GM23248 (cell line): ENCODE measurements around the gene OXSM. TPM values are rescaled to one million over a fixed set of nuclear protein-coding genes. Genes with fewer than 3 reads are reported as not detected.

ENCODE experiments used
- DNase-seq: peaks from one replicate; pipeline ENCODE4 v3.0.0-alpha.2; 2015
- H2AFZ ChIP-seq: fragments of 200-600 bp; sonication (generic); 2 replicates; pipeline ENCODE4 v1.6.1; 2016; ENCODE audit warnings: antibody characterized with exemption
- H3F3A ChIP-seq: fragments of 200-600 bp; sonication (generic); 2 replicates; pipeline ENCODE4 v1.6.1; 2016; ENCODE audit warnings: mild to moderate bottlenecking, antibody characterized with exemption, mixed run types; ENCODE audit not compliant: insufficient read depth
- H3K27ac ChIP-seq: fragments of 200-600 bp; sonication (generic); 2 replicates; pipeline ENCODE4 v1.5.1; 2016; ENCODE audit warnings: mild to moderate bottlenecking
- H3K27me3 ChIP-seq: fragments of 200-600 bp; sonication (generic); replicated peaks from 2 replicates; pipeline ENCODE4 v1.6.1; 2016; ENCODE audit warnings: mild to moderate bottlenecking; ENCODE audit not compliant: insufficient read depth
- H3K36me3 ChIP-seq: fragments of 200-600 bp; sonication (generic); 2 replicates; pipeline ENCODE4 v1.6.1; 2016; ENCODE audit warnings: low read depth, mild to moderate bottlenecking
- H3K4me1 ChIP-seq: fragments of 200-600 bp; sonication (generic); 2 replicates; pipeline ENCODE4 v1.6.1; 2016; ENCODE audit warnings: mild to moderate bottlenecking; ENCODE audit not compliant: insufficient read depth
- H3K4me2 ChIP-seq: fragments of 200-600 bp; sonication (generic); one replicate; pipeline ENCODE4 v1.6.1; 2016; ENCODE audit warnings: mild to moderate bottlenecking; ENCODE audit not compliant: unreplicated experiment
- H3K4me3 ChIP-seq: fragments of 200-600 bp; sonication (generic); 2 replicates; pipeline ENCODE4 v1.5.1; 2016; ENCODE audit warnings: mild to moderate bottlenecking
- H3K79me2 ChIP-seq: fragments of 200-600 bp; sonication (generic); 2 replicates; pipeline ENCODE4 v1.6.1; 2016; ENCODE audit warnings: mild to moderate bottlenecking; ENCODE audit not compliant: insufficient read depth
- H3K9ac ChIP-seq: fragments of 200-600 bp; sonication (generic); 2 replicates; pipeline ENCODE4 v1.6.1; 2016; ENCODE audit warnings: mild to moderate bottlenecking
- H3K9me2 ChIP-seq: fragments of 200-600 bp; sonication (generic); 2 replicates; pipeline ENCODE4 v1.6.1; 2016; ENCODE audit warnings: mixed run types, mild to moderate bottlenecking, moderate library complexity; ENCODE audit not compliant: insufficient read depth
- H3K9me3 ChIP-seq: fragments of 200-600 bp; sonication (generic); one replicate; pipeline ENCODE4 v1.6.1; 2017; ENCODE audit warnings: low read depth
- H4K20me1 ChIP-seq: fragments of 200-600 bp; sonication (generic); 2 replicates; pipeline ENCODE4 v1.6.0; 2016; ENCODE audit not compliant: insufficient read depth
- EZH2 ChIP-seq: fragments of 200-600 bp; sonication (generic); IDR thresholded peaks from 2 replicates; pipeline ENCODE4 v1.6.1; 2018; ENCODE audit warnings: antibody characterized with exemption, mild to moderate bottlenecking; ENCODE audit not compliant: insufficient read depth, poor library complexity, severe bottlenecking
- EZH2phosphoT487 ChIP-seq: fragments of 200-600 bp; sonication (generic); IDR thresholded peaks from 2 replicates; pipeline ENCODE4 v1.6.1; 2018; ENCODE audit warnings: antibody characterized with exemption, moderate library complexity, mild to moderate bottlenecking, low read depth; ENCODE audit not compliant: insufficient read depth
- WGBS, 2 experiments: methylation state at CpG; one replicate each; pipeline ENCODE4 v1.1.6; 2015 to 2017; ENCODE audit warnings: low lambda C conversion rate in 2 of 2, low coverage in 1 of 2; ENCODE audit errors: missing lambda C conversion rate in 2 of 2; 5-methylcytosine and 5-hydroxymethylcytosine counted together
- in situ Hi-C: fragments of 300-500 bp; cut with MboI; formaldehyde crosslinking; loops from 2 replicates; pipeline ENCODE4 v1.15.0; 2020
- polyA plus RNA-seq: library from polyadenylated mRNA; unstranded; fragments of >200 nt; fragmentation: Nextera tagmentation; extraction: Ambion mirVana; gene quantifications from 2 replicates; pipeline ENCODE4 v1.2.1, GENCODE V29; 2016
- total RNA-seq: library from RNA; depleted of rRNA; stranded (reverse); fragments of >200 nt; shearing (Covaris generic); gene quantifications from 2 replicates; pipeline ENCODE4 v1.2.3, GENCODE V29; 2014

The OXSM gene
- total and polyA plus RNA-seq, 2 experiments from 2014 or later: 13.1 to 20.3 TPM

GRCh38 chr3:25820366-25820765, 30.5 kb downstream of the OXSM start:
- in situ Hi-C loops: no loop called here
- DNase-seq: peak; percentile 97
- Histone ChIP-seq H3K79me2 (no peaks in the 10 kb centered on the region), H3K9ac (peak overlapping the region; percentile 58), H3K9me2 (no peaks in the 10 kb centered on the region), H3K4me2 (peak overlapping the region; percentile 45), H3K36me3 (no peaks in the 10 kb centered on the region), H3F3A (peaks cover 18% of the 10 kb centered on the region), H3K4me3 (peak overlapping the region; percentile 14; the same call in 1 of the 2 replicates), H3K27me3 (no peaks in the 10 kb centered on the region; the same call in 1 of the 2 replicates), H3K27ac (peak overlapping the region; percentile 77), H2AFZ (peak overlapping the region; percentile 58), H3K4me1 (peaks cover 13% of the 10 kb centered on the region), H3K9me3 (no peaks in the 10 kb centered on the region), H4K20me1 (no peaks in the 10 kb centered on the region)
- TF ChIP-seq EZH2 (no peak), EZH2phosphoT487 (no peak)

DNA sequence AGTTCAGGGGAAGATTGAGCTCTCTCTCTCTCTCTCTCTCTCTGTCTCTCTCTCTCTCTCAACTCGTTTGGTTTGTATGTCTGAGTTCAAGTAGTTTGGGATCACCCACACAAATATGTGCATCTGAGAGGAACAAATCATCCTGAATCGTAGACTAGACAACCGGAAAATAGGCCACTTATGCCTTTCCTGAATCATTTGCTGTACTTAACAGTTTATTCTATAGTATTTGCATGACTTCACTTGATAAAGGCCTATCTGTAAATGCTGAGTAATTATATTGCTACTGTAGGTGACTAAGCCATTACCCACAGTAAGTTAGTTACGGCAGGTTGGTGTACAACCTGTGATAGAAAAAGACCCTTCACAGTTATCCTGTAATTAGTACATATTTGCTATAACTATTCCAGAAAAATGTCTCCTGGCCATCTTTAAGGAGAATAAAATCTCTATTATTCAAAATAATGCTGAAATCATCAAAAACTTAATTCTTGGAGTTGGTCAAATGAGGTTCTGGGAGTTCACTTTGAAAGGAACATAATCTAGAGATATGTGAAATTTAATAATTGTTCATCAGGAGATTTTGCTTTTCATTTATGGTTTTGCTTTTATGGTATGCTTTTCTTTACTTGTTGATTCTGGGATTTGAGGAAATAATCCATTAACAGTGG, 31.1 kb downstream of the OXSM start:
- Histone ChIP-seq H2AFZ (peak overlapping the region; percentile 58), H3K27me3 (no peaks in the 10 kb centered on the region; the same call in 1 of the 2 replicates), H3K9me3 (no peaks in the 10 kb centered on the region), H3K9me2 (no peaks in the 10 kb centered on the region), H3K4me1 (peaks cover 13% of the 10 kb centered on the region), H3F3A (peaks cover 18% of the 10 kb centered on the region), H3K4me3 (peak overlapping the region; percentile 14; the same call in 1 of the 2 replicates), H3K36me3 (no peaks in the 10 kb centered on the region), H3K4me2 (peak overlapping the region; percentile 45), H3K79me2 (no peaks in the 10 kb centered on the region), H4K20me1 (no peaks in the 10 kb centered on the region), H3K27ac (peak overlapping the region; percentile 77), H3K9ac (peak overlapping the region; percentile 58)
- no peak for TF ChIP-seq EZH2
- TF ChIP-seq EZH2phosphoT487: no peak
- in situ Hi-C loops: no loop called here
- 13 to 15% methylated on average over 4 of the region's 4 CpGs for WGBS, 2 experiments
- no peak for DNase-seq

GRCh38 chr3:25821746-25822573, 32.1 kb downstream of the OXSM start:
- WGBS, 2 experiments: 62 to 70% methylated on average over 4 of the region's 4 CpGs
- in situ Hi-C loops: no loop called here
- Histone ChIP-seq H3K79me2 (no peaks in the 10 kb centered on the region), H3K4me1 (peaks cover 13% of the 10 kb centered on the region), H3K27me3 (no peaks in the 10 kb centered on the region), H4K20me1 (no peaks in the 10 kb centered on the region), H3K9ac (no peak overlapping the region), H3K36me3 (no peaks in the 10 kb centered on the region), H3K27ac (no peak overlapping the region), H3K9me3 (no peaks in the 10 kb centered on the region), H3K9me2 (no peaks in the 10 kb centered on the region), H3K4me3 (no peak overlapping the region), H2AFZ (no peak overlapping the region), H3K4me2 (no peak overlapping the region), H3F3A (peaks cover 18% of the 10 kb centered on the region)
- TF ChIP-seq EZH2 (no peak), EZH2phosphoT487 (no peak)
- no peak for DNase-seq

- TF ChIP-seq EZH2 (no peak), EZH2phosphoT487 (no peak)
- Histone ChIP-seq H2AFZ (no peak overlapping the region), H3K4me2 (no peak overlapping the region), H3K9me3 (no peaks in the 10 kb centered on the region), H4K20me1 (no peaks in the 10 kb centered on the region), H3K79me2 (no peaks in the 10 kb centered on the region), H3K27ac (no peak overlapping the region), H3K36me3 (no peaks in the 10 kb centered on the region), H3K27me3 (no peaks in the 10 kb centered on the region), H3K9me2 (no peaks in the 10 kb centered on the region), H3K4me1 (peaks cover 13% of the 10 kb centered on the region), H3F3A (peaks cover 18% of the 10 kb centered on the region), H3K9ac (no peak overlapping the region), H3K4me3 (no peak overlapping the region)
- DNase-seq: no peak
- 75 to 81% methylated on average over 3 of the region's 3 CpGs for WGBS, 2 experiments
- in situ Hi-C loops: no loop called here
Measured at GRCh38 chr3:25823314-25823713, 33.4 kb downstream of the OXSM start.
